HepG2 (cell line): Measurements from ENCODE around the gene TBC1D14. TPM values are rescaled to one million over a fixed set of nuclear protein-coding genes. Genes with fewer than 3 reads are reported as not detected.

Experiments
- CSRNP2 ChIP-seq: sonication (generic); formaldehyde crosslinking; conservative IDR thresholded peaks from 2 replicates; pipeline ENCODE4 v1.8.0; 2022; ENCODE audit warnings: low read depth, missing genetic modification reagents
- FOSL2 ChIP-seq: sonication (generic); formaldehyde crosslinking; IDR thresholded peaks from 2 replicates; pipeline ENCODE4 v1.4.0; 2020; ENCODE audit warnings: missing genetic modification reagents
- JARID2 ChIP-seq: sonication (generic); formaldehyde crosslinking; IDR thresholded peaks from 2 replicates; pipeline ENCODE4 v1.8.1; 2023; ENCODE audit warnings: missing genetic modification reagents, inconsistent platforms; ENCODE audit not compliant: insufficient replicate concordance
- POGZ ChIP-seq: sonication (generic); formaldehyde crosslinking; IDR thresholded peaks from 2 replicates; pipeline ENCODE4 v1.4.0; 2020; ENCODE audit warnings: mild to moderate bottlenecking, missing genetic modification reagents
- RFXAP ChIP-seq: sonication (generic); formaldehyde crosslinking; IDR thresholded peaks from 2 replicates; pipeline ENCODE4 v1.4.0; 2020; ENCODE audit warnings: missing genetic modification reagents, borderline replicate concordance
- SIX1 ChIP-seq: sonication (generic); formaldehyde crosslinking; IDR thresholded peaks from 2 replicates; pipeline ENCODE4 v1.4.0; 2020; ENCODE audit warnings: missing genetic modification reagents, borderline replicate concordance
- THRA ChIP-seq: sonication (generic); formaldehyde crosslinking; IDR thresholded peaks from 2 replicates; pipeline ENCODE4 v1.4.0; 2020; ENCODE audit warnings: missing genetic modification reagents, borderline replicate concordance
- TMF1 ChIP-seq: sonication (generic); formaldehyde crosslinking; IDR thresholded peaks from 2 replicates; pipeline ENCODE4 v1.8.1; 2022; ENCODE audit warnings: low read depth, missing genetic modification reagents
- polyA plus RNA-seq, 8 experiments: library from polyadenylated mRNA; depleted of rRNA in 3 of 8; stranded (reverse) in 7 of 8; unstranded in 1 of 8; fragments of >200 nt; fragmentation: Illumina TruSeq in 4 of 8; extraction: Trizol in 4 of 8; gene quantifications; 2 replicates each; pipeline versions ENCODE4 v1.2.1 to v1.2.3, GENCODE V29; 2011 to 2016; ENCODE audit warnings: low read depth in 4 of 8, missing spikeins in 1 of 8, mixed read lengths in 1 of 8; ENCODE audit not compliant: insufficient read depth in 1 of 8
- total RNA-seq, 5 experiments: library from RNA; depleted of rRNA; stranded (reverse); fragments of >200 nt; fragmentation: Illumina TruSeq; extraction: Trizol; gene quantifications; 2 replicates each; pipeline ENCODE4 v1.2.3, GENCODE V29; 2016; ENCODE audit warnings: low read depth in 1 of 5

The TBC1D14 gene
- total and polyA plus RNA-seq, 2 of the 13 experiments (the other 11 are each of a cell fraction or from before 2014, with no cell fraction given), result 29.5 to 46.5 TPM

GRCh38 chr4:6916587-6917460 lies 7.2 kb downstream of the TBC1D14 start (continued):
- TF ChIP-seq TMF1 (CRISPR knock-in tag) (no peak), POGZ (CRISPR knock-in tag) (no peak), THRA (CRISPR knock-in tag) (no peak), JARID2 (CRISPR knock-in tag) (no peak), RFXAP (CRISPR knock-in tag) (0 out of 2 replicates have a peak, but pooled peaks have one; percentile 39), CSRNP2 (CRISPR knock-in tag) (no peak), FOSL2 (CRISPR knock-in tag) (peak; percentile 76), SIX1 (no peak)
